ENCODE measurements around the gene RARB. TPM values are rescaled to one million over a fixed set of nuclear protein-coding genes. Genes with fewer than 3 reads are reported as not detected.

The RARB gene
- polyA plus RNA-seq, result 0.03 to 0.18 TPM (median 0.06 TPM) in 3 replicates
- polyA plus RNA-seq (2011; ENCODE audit: low read depth), result not detected
- 0.26 and 0.29 TPM in 2 replicates for polyA plus RNA-seq (2011; cell fraction: cytosol; rRNA removed)
- polyA plus RNA-seq (2011; cell fraction: nucleus; rRNA removed), result 0.19 and 0.23 TPM in 2 replicates
- polyA plus RNA-seq (2012; ENCODE audit: low replicate concordance), result 0.21 TPM in 1 of 2 replicates, not detected in the other
- not detected in 3 replicates for polyA minus RNA-seq
- polyA minus RNA-seq (2011; cell fraction: cytosol; rRNA and poly(A)+ RNA removed), result not detected
- polyA minus RNA-seq (2011; cell fraction: nucleus; rRNA and poly(A)+ RNA removed), result 0.54 and 0.63 TPM in 2 replicates

- Histone ChIP-seq H3K36me3 (ENCODE audit: control insufficient read depth in 2 of 2, extremely low read depth in 1 of 2, insufficient read depth in 2 of 2, low read length in 2 of 2) (no peaks in the 10 kb centered on the region), H2AFZ (ENCODE audit: control insufficient read depth, low read length) (peak within 1 kb of the TSS; percentile 53), H3K9me3 (ENCODE audit: control insufficient read depth, low read depth, low read length) (no peaks in the 10 kb centered on the region), H4K20me1 (ENCODE audit: control insufficient read depth, extremely low read depth, insufficient read depth, low read length) (no peaks in the 10 kb centered on the region), H3K27me3 (ENCODE audit: control insufficient read depth, extremely low read depth, insufficient read depth, low read length) (peaks cover 7% of the 10 kb centered on the region), H3K9ac (ENCODE audit: control insufficient read depth, extremely low read depth, insufficient read depth, low read length) (no peak within 1 kb of the TSS), H3K4me2 (ENCODE audit: control insufficient read depth, extremely low read depth, insufficient read depth, low read depth, low read length) (peak within 1 kb of the TSS; percentile 59), H3K4me1 (ENCODE audit: control insufficient read depth, extremely low read depth, insufficient read depth, low read length) (peaks cover 11% of the 10 kb centered on the region), H3K4me3 (ENCODE audit: control insufficient read depth in 2 of 3, extremely low read depth in 1 of 3, insufficient read depth in 2 of 3, low read depth in 1 of 3, low read length in 3 of 3) (peak within 1 kb of the TSS; percentile 12 to 59 (median 36)), H3K79me2 (ENCODE audit: control insufficient read depth, insufficient read depth, low read length) (no peaks in the 10 kb centered on the region), H3K27ac (ENCODE audit: control insufficient read depth, insufficient read depth, low read length) (no peak within 1 kb of the TSS), H3K9me1 (ENCODE audit: control insufficient read depth, extremely low read depth, insufficient read depth, low read length) (no peaks in the 10 kb centered on the region)
- peak; percentile 5 for DNase-seq (ENCODE audit: low read depth, low spot score)
- dilution Hi-C loops (cut with MboI; ENCODE audit: extremely low pct_ligation_motif_present, low sequenced_read_pairs), result no loop called here
- FAIRE-seq, result no peak
- TF ChIP-seq, protein P1, sequence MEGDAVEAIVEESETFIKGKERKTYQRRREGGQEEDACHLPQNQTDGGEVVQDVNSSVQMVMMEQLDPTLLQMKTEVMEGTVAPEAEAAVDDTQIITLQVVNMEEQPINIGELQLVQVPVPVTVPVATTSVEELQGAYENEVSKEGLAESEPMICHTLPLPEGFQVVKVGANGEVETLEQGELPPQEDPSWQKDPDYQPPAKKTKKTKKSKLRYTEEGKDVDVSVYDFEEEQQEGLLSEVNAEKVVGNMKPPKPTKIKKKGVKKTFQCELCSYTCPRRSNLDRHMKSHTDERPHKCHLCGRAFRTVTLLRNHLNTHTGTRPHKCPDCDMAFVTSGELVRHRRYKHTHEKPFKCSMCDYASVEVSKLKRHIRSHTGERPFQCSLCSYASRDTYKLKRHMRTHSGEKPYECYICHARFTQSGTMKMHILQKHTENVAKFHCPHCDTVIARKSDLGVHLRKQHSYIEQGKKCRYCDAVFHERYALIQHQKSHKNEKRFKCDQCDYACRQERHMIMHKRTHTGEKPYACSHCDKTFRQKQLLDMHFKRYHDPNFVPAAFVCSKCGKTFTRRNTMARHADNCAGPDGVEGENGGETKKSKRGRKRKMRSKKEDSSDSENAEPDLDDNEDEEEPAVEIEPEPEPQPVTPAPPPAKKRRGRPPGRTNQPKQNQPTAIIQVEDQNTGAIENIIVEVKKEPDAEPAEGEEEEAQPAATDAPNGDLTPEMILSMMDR (optimal IDR thresholded peaks at IDR 0.05 in 1 of 3, IDR thresholded peaks at IDR 0.05 in 1 of 3, conservative IDR thresholded peaks at IDR 0.05 in 1 of 3; ENCODE audit: extremely low read depth in 1 of 3, insufficient read depth in 2 of 3, low read length in 3 of 3), result no peak
- TF ChIP-seq EZH2 (IDR thresholded peaks at IDR 0.05; ENCODE audit: low read length), result no peak
Observed at GRCh38 chr3:25427942-25428788, at the start of gene RARB. TSS of gene RARB (plus strand) at chr3:25428263. CDS start at chr3:25428732, 469 bp downstream.

GRCh38 chr3:25378786-25379311 is 49.2 kb upstream of the RARB start:
- Histone ChIP-seq H3K27me3 (ENCODE audit: control insufficient read depth, extremely low read depth, insufficient read depth, low read length) (no peaks in the 10 kb centered on the region), H3K79me2 (ENCODE audit: control insufficient read depth, insufficient read depth, low read length) (no peaks in the 10 kb centered on the region), H3K9ac (ENCODE audit: control insufficient read depth, extremely low read depth, insufficient read depth, low read length) (no peak overlapping the region), H3K4me1 (ENCODE audit: control insufficient read depth, extremely low read depth, insufficient read depth, low read length) (no peaks in the 10 kb centered on the region), H3K4me2 (ENCODE audit: control insufficient read depth, extremely low read depth, insufficient read depth, low read depth, low read length) (no peak overlapping the region), H2AFZ (ENCODE audit: control insufficient read depth, low read length) (no peak overlapping the region), H3K4me3 (ENCODE audit: control insufficient read depth in 2 of 3, extremely low read depth in 1 of 3, insufficient read depth in 2 of 3, low read depth in 1 of 3, low read length in 3 of 3) (no peak overlapping the region), H4K20me1 (ENCODE audit: control insufficient read depth, extremely low read depth, insufficient read depth, low read length) (no peaks in the 10 kb centered on the region), H3K9me3 (ENCODE audit: control insufficient read depth, low read depth, low read length) (no peaks in the 10 kb centered on the region), H3K27ac (ENCODE audit: control insufficient read depth, insufficient read depth, low read length) (no peak overlapping the region), H3K9me1 (ENCODE audit: control insufficient read depth, extremely low read depth, insufficient read depth, low read length) (no peaks in the 10 kb centered on the region), H3K36me3 (ENCODE audit: control insufficient read depth in 2 of 2, extremely low read depth in 1 of 2, insufficient read depth in 2 of 2, low read length in 2 of 2) (no peaks in the 10 kb centered on the region)
- DNase-seq (ENCODE audit: low read depth, low spot score) (no peak), FAIRE-seq (no peak)
- dilution Hi-C loops (cut with MboI; ENCODE audit: extremely low pct_ligation_motif_present, low sequenced_read_pairs), result no loop called here
- no peak for TF ChIP-seq EZH2 (IDR thresholded peaks at IDR 0.05; ENCODE audit: low read length)
- TF ChIP-seq, protein P1 (optimal IDR thresholded peaks at IDR 0.05 in 1 of 3, IDR thresholded peaks at IDR 0.05 in 1 of 3, conservative IDR thresholded peaks at IDR 0.05 in 1 of 3; ENCODE audit: extremely low read depth in 1 of 3, insufficient read depth in 2 of 3, low read length in 3 of 3), result no peak
